Trophoblast cell (in vitro differentiated cells and primary cell): ENCODE data around the gene CCDC78. TPM values are rescaled to one million over a fixed set of nuclear protein-coding genes. Genes with fewer than 3 reads are reported as not detected.
A peak's percentile ranks its signal among the peaks of the same experiment; 100 is the strongest.

Experiments used
- DNase-seq, 2 donors: peaks; one replicate each; pipeline ENCODE4 v3.0.0-alpha.2; 2016
- H2AFZ ChIP-seq: 2 replicates; pipeline ENCODE4 v1.6.1; 2013; ENCODE audit warnings: low read length, moderate library complexity, mild to moderate bottlenecking; ENCODE audit not compliant: insufficient read depth, poor library complexity
- H2AK5ac ChIP-seq: 2 replicates; pipeline ENCODE4 v1.6.1; 2013; ENCODE audit warnings: mild to moderate bottlenecking, low read length
- H2BK120ac ChIP-seq: 2 replicates; pipeline ENCODE4 v1.6.1; 2013; ENCODE audit warnings: low read length, mild to moderate bottlenecking, moderate library complexity; ENCODE audit not compliant: insufficient read depth, poor library complexity
- H2BK12ac ChIP-seq: 2 replicates; pipeline ENCODE4 v1.6.1; 2013; ENCODE audit warnings: mild to moderate bottlenecking, low read length, moderate library complexity
- H2BK5ac ChIP-seq: 2 replicates; pipeline ENCODE4 v1.6.1; 2013; ENCODE audit warnings: low read length, low read depth, moderate library complexity, mild to moderate bottlenecking; ENCODE audit not compliant: poor library complexity
- H3K14ac ChIP-seq: 2 replicates; pipeline ENCODE4 v1.6.1; 2013; ENCODE audit warnings: mild to moderate bottlenecking, low read length
- H3K18ac ChIP-seq: 2 replicates; pipeline ENCODE4 v1.6.1; 2013; ENCODE audit warnings: mild to moderate bottlenecking, low read length
- H3K23ac ChIP-seq: 2 replicates; pipeline ENCODE4 v1.6.1; 2013; ENCODE audit warnings: low read length
- H3K27ac ChIP-seq: 2 replicates; pipeline ENCODE4 v1.5.1; 2013; ENCODE audit warnings: low read depth, mild to moderate bottlenecking, inconsistent platforms, low read length, moderate library complexity
- H3K27me3 ChIP-seq: 2 replicates; pipeline ENCODE4 v1.6.1; 2013; ENCODE audit warnings: inconsistent platforms, mild to moderate bottlenecking, low read length, moderate library complexity; ENCODE audit not compliant: insufficient read depth
- H3K36me3 ChIP-seq, 2 experiments: 1 replicate in 1 of 2; 2 replicates in 1 of 2; pipeline ENCODE4 v1.6.1; 2013; ENCODE audit warnings: low read length in 2 of 2, mild to moderate bottlenecking in 2 of 2, moderate library complexity in 1 of 2; ENCODE audit not compliant: insufficient read depth in 2 of 2, control insufficient read depth in 1 of 2
- H3K4ac ChIP-seq: 2 replicates; pipeline ENCODE4 v1.6.1; 2013; ENCODE audit warnings: low read depth, mild to moderate bottlenecking, low read length, moderate library complexity
- H3K4me1 ChIP-seq, 2 experiments: 1 replicate in 1 of 2; 2 replicates in 1 of 2; pipeline ENCODE4 v1.6.1; 2013; ENCODE audit warnings: low read length in 2 of 2, mild to moderate bottlenecking in 2 of 2, moderate library complexity in 1 of 2; ENCODE audit not compliant: insufficient read depth in 2 of 2, control insufficient read depth in 1 of 2
- H3K4me2 ChIP-seq: 2 replicates; pipeline ENCODE4 v1.6.1; 2013; ENCODE audit warnings: inconsistent platforms, mild to moderate bottlenecking, low read length, moderate library complexity
- H3K4me3 ChIP-seq: 2 replicates; pipeline ENCODE4 v1.5.1; 2013; ENCODE audit warnings: mild to moderate bottlenecking, low read depth, low read length, inconsistent platforms
- H3K79me1 ChIP-seq: one replicate; pipeline ENCODE4 v1.6.1; 2013; ENCODE audit warnings: low read length
- H3K79me2 ChIP-seq: 2 replicates; pipeline ENCODE4 v1.6.1; 2013; ENCODE audit warnings: low read length, mild to moderate bottlenecking; ENCODE audit not compliant: control insufficient read depth, insufficient read depth, poor library complexity
- H3K9ac ChIP-seq: 2 replicates; pipeline ENCODE4 v1.6.1; 2013; ENCODE audit warnings: mild to moderate bottlenecking, low read length
- H3K9me3 ChIP-seq: 2 replicates; pipeline ENCODE4 v1.6.1; 2013; ENCODE audit warnings: low read depth, mild to moderate bottlenecking, control low read depth, inconsistent platforms, low read length; ENCODE audit not compliant: insufficient read depth
- H4K12ac ChIP-seq: 2 replicates; pipeline ENCODE4 v1.6.1; 2013; ENCODE audit warnings: low read depth, mild to moderate bottlenecking, low read length, moderate library complexity
- H4K8ac ChIP-seq: 2 replicates; pipeline ENCODE4 v1.6.1; 2013; ENCODE audit warnings: low read depth, mild to moderate bottlenecking, low read length, moderate library complexity
- H4K91ac ChIP-seq: one replicate; pipeline ENCODE4 v1.6.1; 2013; ENCODE audit warnings: low read depth, mild to moderate bottlenecking, low read length, moderate library complexity
- WGBS: extraction: QIAGEN DNeasy Blood & Tissue Kit; methylation state at CpG from one replicate; pipeline ENCODE4 v1.1.7; 2013; ENCODE audit warnings: missing lambda C conversion rate; ENCODE audit not compliant: insufficient read length, insufficient coverage; ENCODE audit errors: extremely low coverage; 5-methylcytosine and 5-hydroxymethylcytosine counted together
- polyA plus RNA-seq: library from polyadenylated mRNA; stranded (reverse); fragments of 200-250 nt; gene quantifications from 2 replicates; pipeline ENCODE4 v1.2.3, GENCODE V29; 2013

The CCDC78 gene
- polyA plus RNA-seq = 0.86 and 1.3 TPM in 2 replicates

DNA sequence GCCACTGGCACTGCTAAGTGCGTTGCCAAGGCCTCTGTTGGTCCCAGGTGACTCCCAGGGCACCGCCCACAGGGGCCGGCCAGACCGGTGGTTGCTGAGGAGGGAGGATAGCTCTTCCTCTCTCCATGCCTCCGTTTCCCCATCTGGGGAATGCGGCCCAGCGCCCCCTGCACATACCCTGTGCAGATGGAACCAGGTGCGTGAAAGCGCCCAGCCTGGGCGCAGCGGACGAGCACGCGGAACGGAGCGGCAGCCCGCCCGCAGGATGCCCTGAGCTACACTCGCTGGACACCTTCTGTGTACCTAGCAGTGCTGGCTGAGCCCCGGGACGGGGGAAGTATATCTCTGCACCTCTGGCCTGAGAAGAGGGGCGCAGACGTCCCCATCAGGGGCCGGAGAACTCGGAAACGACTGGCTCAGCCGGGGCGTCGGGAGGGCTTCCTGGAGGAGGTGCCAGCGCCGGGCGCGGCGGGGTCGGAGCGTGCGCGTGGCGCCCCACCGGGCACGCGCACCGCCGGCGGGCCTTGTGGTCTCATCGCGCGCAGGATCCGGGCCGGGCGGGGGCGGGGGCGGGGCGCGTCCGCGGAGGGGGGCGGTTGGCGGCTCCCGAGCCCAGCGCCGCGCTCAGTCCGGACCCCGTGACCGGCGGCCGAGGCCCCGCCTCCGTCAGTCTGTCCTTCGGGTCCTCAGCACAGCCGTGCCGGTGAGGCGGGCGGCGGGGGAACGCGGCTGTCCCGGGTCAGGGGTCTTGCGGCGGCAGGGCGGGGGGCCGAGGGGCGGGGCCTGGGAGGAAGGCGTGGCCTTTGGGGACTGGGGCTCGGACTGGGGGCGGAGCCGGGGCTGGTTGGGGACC, at the start of gene CCDC78, which contains the start of gene HAGHL:
Gene CCDC78 (minus strand): TSS at position 6 of the 853 bp plus-strand sequence. CDS start 76 bp downstream, outside the sequence.
Gene HAGHL (plus strand): TSS at position 669 of the 853 bp plus-strand sequence. CDS start 404 bp downstream, outside the sequence.
- H3K4me3 ChIP-seq = peak within 1 kb of the TSS; percentile 65
- H2BK120ac ChIP-seq = no peak within 1 kb of the TSS
- peaks cover 2% of the 10 kb centered on the region for H3K9me3 ChIP-seq
- peak within 1 kb of the TSS; percentile 68 for H3K4me2 ChIP-seq
- H3K18ac ChIP-seq = no peak within 1 kb of the TSS
- H3K23ac ChIP-seq = no peak within 1 kb of the TSS
- peak within 1 kb of the TSS; percentile 4 for H4K91ac ChIP-seq
- no peak within 1 kb of the TSS for H2BK5ac ChIP-seq
- no peak within 1 kb of the TSS for H2AFZ ChIP-seq
- H3K4me1 ChIP-seq = peaks cover 12 to 14% of the 10 kb centered on the region in 2 experiments
- no peak within 1 kb of the TSS for H3K14ac ChIP-seq
- peaks cover 7% of the 10 kb centered on the region for H3K27me3 ChIP-seq
- no peak within 1 kb of the TSS for H2BK12ac ChIP-seq
- H3K36me3 ChIP-seq = peaks cover 7 to 8% of the 10 kb centered on the region in 2 experiments
- peak within 1 kb of the TSS; percentile 26 for H4K12ac ChIP-seq
- no peaks in the 10 kb centered on the region for H3K79me2 ChIP-seq
- H4K8ac ChIP-seq = no peak within 1 kb of the TSS
- no CpG with 5 or more reads among the region's 88 CpGs for WGBS
- H2AK5ac ChIP-seq = no peak within 1 kb of the TSS
- H3K9ac ChIP-seq = peak within 1 kb of the TSS; percentile 30
- peak; percentile 58 to 72 for DNase-seq
- no peak within 1 kb of the TSS for H3K27ac ChIP-seq
- no peak within 1 kb of the TSS for H3K4ac ChIP-seq
- peaks cover 3% of the 10 kb centered on the region for H3K79me1 ChIP-seq

GRCh38 chr16:775236-775796, 49.1 kb upstream of the CCDC78 start:
- no peak overlapping the region for H3K4me2 ChIP-seq
- no peak overlapping the region for H3K4ac ChIP-seq
- H3K9me3 ChIP-seq = no peaks in the 10 kb centered on the region
- no peak overlapping the region for H2AK5ac ChIP-seq
- no peaks in the 10 kb centered on the region for H3K36me3 ChIP-seq
- peaks cover 5% of the 10 kb centered on the region in 2 experiments for H3K4me1 ChIP-seq
- H3K27me3 ChIP-seq = no peaks in the 10 kb centered on the region
- H3K23ac ChIP-seq = no peak overlapping the region
- H2BK120ac ChIP-seq = no peak overlapping the region
- no peaks in the 10 kb centered on the region for H3K79me1 ChIP-seq
- no peak overlapping the region for H3K27ac ChIP-seq
- no peak overlapping the region for H2BK12ac ChIP-seq
- H2AFZ ChIP-seq = no peak overlapping the region
- no peak overlapping the region for H3K4me3 ChIP-seq
- H3K18ac ChIP-seq = no peak overlapping the region
- no peak overlapping the region for H4K91ac ChIP-seq
- H3K14ac ChIP-seq = no peak overlapping the region
- no peak overlapping the region for H3K9ac ChIP-seq
- no peak overlapping the region for H2BK5ac ChIP-seq
- H4K8ac ChIP-seq = no peak overlapping the region
- WGBS = no CpG with 5 or more reads among the region's 36 CpGs
- no peak for DNase-seq
- no peak overlapping the region for H4K12ac ChIP-seq
- H3K79me2 ChIP-seq = no peaks in the 10 kb centered on the region

- Histone ChIP-seq H3K14ac (no peak overlapping the region), H3K36me3 (no peaks in the 10 kb centered on the region), H3K9ac (no peak overlapping the region), H3K18ac (no peak overlapping the region), H3K9me3 (no peaks in the 10 kb centered on the region), H2BK5ac (no peak overlapping the region), H3K4me1 (peaks cover 5% of the 10 kb centered on the region in 2 experiments), H3K79me2 (no peaks in the 10 kb centered on the region), H4K12ac (no peak overlapping the region), H2AK5ac (no peak overlapping the region), H3K4me2 (no peak overlapping the region), H4K91ac (no peak overlapping the region), H2AFZ (no peak overlapping the region), H3K79me1 (no peaks in the 10 kb centered on the region), H3K23ac (no peak overlapping the region), H2BK120ac (no peak overlapping the region), H3K4ac (no peak overlapping the region), H3K27ac (no peak overlapping the region), H3K27me3 (no peaks in the 10 kb centered on the region), H4K8ac (no peak overlapping the region), H2BK12ac (no peak overlapping the region), H3K4me3 (no peak overlapping the region)
- no CpG with 5 or more reads among the region's 46 CpGs for WGBS
- DNase-seq = no peak
These were observed 48.1 kb upstream of the CCDC78 start for GRCh38 chr16:774086-775001.

DNA sequence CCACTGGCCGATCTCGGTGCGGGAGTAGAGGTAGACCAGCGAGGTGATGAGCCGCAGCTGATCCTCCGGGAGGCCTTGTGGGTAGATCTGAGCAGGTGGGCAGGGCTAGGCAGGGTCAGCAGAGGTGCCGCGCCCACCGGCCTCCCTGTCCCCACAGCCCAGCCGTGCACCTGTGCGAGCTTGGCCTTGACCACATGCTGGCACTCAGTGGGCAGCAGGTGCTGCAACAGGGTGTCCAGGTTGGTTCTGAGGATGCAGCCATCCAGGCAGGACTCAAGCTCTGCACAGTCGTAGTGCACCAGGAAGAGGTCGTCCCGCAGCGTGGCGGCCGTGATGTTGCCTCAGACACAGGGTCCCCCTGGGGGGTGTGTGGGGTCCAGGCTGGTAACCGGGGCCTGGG, 46.7 kb upstream of the CCDC78 start:
- Histone ChIP-seq H3K9me3 (no peaks in the 10 kb centered on the region), H2BK5ac (no peak overlapping the region), H2AFZ (no peak overlapping the region), H3K14ac (no peak overlapping the region), H3K27me3 (no peaks in the 10 kb centered on the region), H4K8ac (no peak overlapping the region), H3K18ac (no peak overlapping the region), H3K9ac (no peak overlapping the region), H3K79me2 (no peaks in the 10 kb centered on the region), H3K79me1 (no peaks in the 10 kb centered on the region), H3K4me2 (no peak overlapping the region), H4K12ac (no peak overlapping the region), H3K27ac (no peak overlapping the region), H2AK5ac (no peak overlapping the region), H4K91ac (no peak overlapping the region), H3K4ac (no peak overlapping the region), H3K36me3 (no peaks in the 10 kb centered on the region), H3K4me1 (peaks cover 1 to 2% of the 10 kb centered on the region in 2 experiments), H2BK12ac (no peak overlapping the region), H3K23ac (no peak overlapping the region), H3K4me3 (no peak overlapping the region), H2BK120ac (no peak overlapping the region)
- no peak for DNase-seq
- WGBS = no CpG with 5 or more reads among the region's 18 CpGs
